Activated CD8-positive, alpha-beta T cell treated with anti-CD3 and anti-CD28 coated beads, Interleukin-2, amount 10 ng/mL, durations not matched to agents 7 days and 5 days (primary cell): ENCODE measurements around the gene STARD6. TPM values are rescaled to one million over a fixed set of nuclear protein-coding genes. Genes with fewer than 3 reads are reported as not detected.
"Not testable (repeated sequence)": the region's sequence is repeated elsewhere in the genome, so short reads cannot be mapped to it uniquely, and the experiment has no call there.

ENCODE experiments used
- ATAC-seq: fragments of 150-1000 bp; cut with Tn5 transposase; one replicate; pipeline ENCODE4 v1.10.0; 2021; ENCODE audit warnings: moderate library complexity
- CTCF ChIA-PET: fragments of 350-600 bp; sonication (Branson Sonifier 250); formaldehyde crosslinking; loops from one replicate; lab custom pipeline; 2021; ENCODE audit warnings: antibody characterized with exemption; lab: Charles Lee
- POLR2A ChIA-PET: fragments of 350-600 bp; sonication (Branson Sonifier 250); formaldehyde crosslinking; loops from one replicate; lab custom pipeline; 2021; ENCODE audit warnings: antibody characterized with exemption; lab: Charles Lee
- DNase-seq: peaks from one replicate; pipeline ENCODE4 v3.0.0-alpha.2; 2020
- H3K27ac Mint-ChIP-seq: one replicate; pipeline ENCODE4 v1.8.0; 2021; ENCODE audit warnings: mild to moderate bottlenecking, mixed read lengths
- H3K27me3 Mint-ChIP-seq: one replicate; pipeline ENCODE4 v1.8.0; 2021; ENCODE audit warnings: low read depth, mixed read lengths
- H3K36me3 Mint-ChIP-seq: one replicate; pipeline ENCODE4 v1.8.0; 2021; ENCODE audit warnings: low read depth, mixed read lengths
- H3K4me1 Mint-ChIP-seq: one replicate; pipeline ENCODE4 v1.8.0; 2021; ENCODE audit warnings: low read depth, mixed read lengths
- H3K4me3 Mint-ChIP-seq: one replicate; pipeline ENCODE4 v1.8.0; 2021; ENCODE audit warnings: mild to moderate bottlenecking, mixed read lengths
- H3K9me3 Mint-ChIP-seq: one replicate; pipeline ENCODE4 v1.8.0; 2022; ENCODE audit warnings: mixed read lengths; ENCODE audit not compliant: insufficient read depth
- total RNA-seq, 2 experiments: library from RNA; stranded (reverse); gene quantifications; one replicate each; pipeline ENCODE4 v1.2.3, GENCODE V29; 2021

Gene STARD6
- total RNA-seq, 2 experiments from 2014 or later: not detected

- peaks cover 21% of the 10 kb centered on the region for H3K4me1 Mint-ChIP-seq
- DNase-seq, ATAC-seq, H3K36me3 Mint-ChIP-seq, H3K27me3 Mint-ChIP-seq, H3K4me3 Mint-ChIP-seq, H3K9me3 Mint-ChIP-seq, H3K27ac Mint-ChIP-seq: not testable (repeated sequence)
- CTCF ChIA-PET: interaction anchor here (2.3 kb wide), 1 partner anchor 164 kb away, joined by 5 read pairs; no protein-coding TSS in a partner anchor
- POLR2A ChIA-PET: interaction anchor here (0.6 kb wide), 1 partner anchor 10 kb away, joined by 3 read pairs; no protein-coding TSS in a partner anchor
Measured at GRCh38 chr18:54386800-54387495, 29.3 kb upstream of the STARD6 start.

GRCh38 chr18:54386043-54386442 is 28.4 kb upstream of the STARD6 start:
- CTCF ChIA-PET: interaction anchor here (2.3 kb wide), 1 partner anchor 163 kb away, joined by 5 read pairs; no protein-coding TSS in a partner anchor
- Mint-ChIP-seq H3K4me1 (peaks cover 19% of the 10 kb centered on the region), H3K9me3 (no peaks in the 10 kb centered on the region), H3K36me3 (peaks cover 2% of the 10 kb centered on the region), H3K27ac (no peak overlapping the region), H3K4me3 (no peak overlapping the region), H3K27me3 (peaks cover 6% of the 10 kb centered on the region)
- POLR2A ChIA-PET: interaction anchor here (0.6 kb wide), 1 partner anchor 9 kb away, joined by 3 read pairs; no protein-coding TSS in a partner anchor
- ATAC-seq: no peak
- no peak for DNase-seq

GRCh38 chr18:54382733-54383252 is 25.1 kb upstream of the STARD6 start:
- no peaks in the 10 kb centered on the region for H3K9me3 Mint-ChIP-seq
- peaks cover 10% of the 10 kb centered on the region for H3K36me3 Mint-ChIP-seq
- H3K27me3 Mint-ChIP-seq: no peaks in the 10 kb centered on the region
- no peak overlapping the region for H3K27ac Mint-ChIP-seq
- H3K4me3 Mint-ChIP-seq: no peak overlapping the region
- ATAC-seq (no peak), DNase-seq (no peak)
- CTCF ChIA-PET: no interaction called here
- POLR2A ChIA-PET: no interaction called here
- H3K4me1 Mint-ChIP-seq: peaks cover 2% of the 10 kb centered on the region

- ATAC-seq (no peak), DNase-seq (no peak)
- ChIA-PET POLR2A (no interaction called here), CTCF (interaction anchor here (1.1 kb wide), 1 partner anchor 10 kb away, joined by 5 read pairs; no protein-coding TSS in a partner anchor)
- Mint-ChIP-seq H3K27me3 (no peaks in the 10 kb centered on the region), H3K4me3 (no peak overlapping the region), H3K36me3 (peaks cover 10% of the 10 kb centered on the region), H3K9me3 (no peaks in the 10 kb centered on the region), H3K4me1 (no peaks in the 10 kb centered on the region), H3K27ac (no peak overlapping the region)
Measured at GRCh38 chr18:54382076-54382475, 24.4 kb upstream of the STARD6 start.

GRCh38 chr18:54381640-54382039 is 24.0 kb upstream of the STARD6 start:
- H3K9me3 Mint-ChIP-seq: no peaks in the 10 kb centered on the region
- no peak overlapping the region for H3K4me3 Mint-ChIP-seq
- no peak overlapping the region for H3K27ac Mint-ChIP-seq
- POLR2A ChIA-PET: no interaction called here
- no peaks in the 10 kb centered on the region for H3K27me3 Mint-ChIP-seq
- CTCF ChIA-PET: interaction anchor here (0.9 to 1.1 kb wide), 2 partner anchors 11 to 24 kb away, joined by 4 to 5 read pairs; partner anchors contain the start of genes C18orf54 and STARD6
- peaks cover 11% of the 10 kb centered on the region for H3K36me3 Mint-ChIP-seq
- ATAC-seq: no peak
- no peaks in the 10 kb centered on the region for H3K4me1 Mint-ChIP-seq
- DNase-seq: no peak

- Mint-ChIP-seq H3K27ac (no peak overlapping the region), H3K4me1 (no peaks in the 10 kb centered on the region), H3K9me3 (no peaks in the 10 kb centered on the region), H3K4me3 (no peak overlapping the region), H3K36me3 (peaks cover 16% of the 10 kb centered on the region), H3K27me3 (no peaks in the 10 kb centered on the region)
- ChIA-PET POLR2A (no interaction called here), CTCF (interaction anchor here (1.8 kb wide), 1 partner anchor 21 kb away, joined by 5 read pairs; the partner anchor contains the start of genes C18orf54 and STARD6)
- ATAC-seq (no peak), DNase-seq (no peak)
Measured at GRCh38 chr18:54378057-54378456, 20.4 kb upstream of the STARD6 start.

- Mint-ChIP-seq H3K27me3 (no peaks in the 10 kb centered on the region), H3K9me3 (no peaks in the 10 kb centered on the region), H3K4me3 (no peak overlapping the region), H3K27ac (no peak overlapping the region), H3K4me1 (peaks cover 23% of the 10 kb centered on the region), H3K36me3 (peaks cover 29% of the 10 kb centered on the region)
- ATAC-seq (no peak), DNase-seq (no peak)
- POLR2A ChIA-PET: no interaction called here
- CTCF ChIA-PET: interaction anchor here (1.0 kb wide), 1 partner anchor 32 kb away, joined by 3 read pairs; no protein-coding TSS in a partner anchor
Measured at GRCh38 chr18:54360406-54360805, 2.7 kb upstream of the STARD6 start.

GRCh38 chr18:54359233-54359632 is 1.6 kb upstream of the STARD6 start:
- DNase-seq (no peak), ATAC-seq (no peak)
- Mint-ChIP-seq H3K36me3 (peaks cover 24% of the 10 kb centered on the region), H3K4me3 (peak overlapping the region; percentile 93), H3K9me3 (no peaks in the 10 kb centered on the region), H3K4me1 (peaks cover 23% of the 10 kb centered on the region), H3K27ac (no peak overlapping the region), H3K27me3 (peaks cover 3% of the 10 kb centered on the region)
- CTCF ChIA-PET: interaction anchor here (0.8 to 4.3 kb wide), 6 partner anchors 34 to 239 kb away, joined by 3 to 29 read pairs (median 4); partner anchors contain the start of gene POLI
- POLR2A ChIA-PET: interaction anchor here (3.2 kb wide), 1 partner anchor 89 kb away, joined by 33 read pairs; the partner anchor contains the start of gene POLI

GRCh38 chr18:54358495-54359040 is 910 bp upstream of the STARD6 start:
- peaks cover 3% of the 10 kb centered on the region for H3K27me3 Mint-ChIP-seq

GRCh38 chr18:54357082-54357659 is 487 bp downstream of the STARD6 start:
- no peaks in the 10 kb centered on the region for H3K9me3 Mint-ChIP-seq
- no peak for ATAC-seq
- ChIA-PET CTCF (interaction anchor here (0.8 to 4.9 kb wide), 24 partner anchors 8 to 315 kb away, joined by 3 to 34 read pairs (median 4); partner anchors contain the start of genes MBD2 and POLI), POLR2A (interaction anchor here (0.8 to 3.2 kb wide), 6 partner anchors 19 to 134 kb away, joined by 3 to 33 read pairs (median 6); partner anchors contain the start of genes MBD2 and POLI)
- peaks cover 4% of the 10 kb centered on the region for H3K27me3 Mint-ChIP-seq
- H3K4me1 Mint-ChIP-seq: peaks cover 23% of the 10 kb centered on the region
- peak overlapping the region; percentile 93 for H3K27ac Mint-ChIP-seq
- peaks cover 16% of the 10 kb centered on the region for H3K36me3 Mint-ChIP-seq
- peak overlapping the region; percentile 93 for H3K4me3 Mint-ChIP-seq
- DNase-seq: no peak

More at GRCh38 chr18:54358495-54359040, 910 bp upstream of the STARD6 start:
- no peaks in the 10 kb centered on the region for H3K9me3 Mint-ChIP-seq
- DNase-seq (no peak), ATAC-seq (peak; percentile 7)
- H3K27ac Mint-ChIP-seq: peak overlapping the region; percentile 93
- peaks cover 21% of the 10 kb centered on the region for H3K36me3 Mint-ChIP-seq
- CTCF ChIA-PET: interaction anchor here (0.8 to 4.9 kb wide), 10 partner anchors 32 to 246 kb away, joined by 3 to 34 read pairs (median 4); partner anchors contain the start of gene POLI
- H3K4me3 Mint-ChIP-seq: peak overlapping the region; percentile 93
- POLR2A ChIA-PET: interaction anchor here (1.0 to 3.2 kb wide), 4 partner anchors 31 to 135 kb away, joined by 5 to 33 read pairs (median 16); partner anchors contain the start of genes MBD2 and POLI
- H3K4me1 Mint-ChIP-seq: peaks cover 23% of the 10 kb centered on the region

- Mint-ChIP-seq H3K27me3 (peaks cover 35% of the 10 kb centered on the region), H3K9me3 (no peaks in the 10 kb centered on the region), H3K4me1 (no peaks in the 10 kb centered on the region), H3K4me3 (no peak overlapping the region), H3K36me3 (no peaks in the 10 kb centered on the region), H3K27ac (no peak overlapping the region)
- CTCF ChIA-PET: no interaction called here
- ATAC-seq (no peak), DNase-seq (no peak)
- POLR2A ChIA-PET: no interaction called here
Measured at GRCh38 chr18:54351186-54351585, 6.5 kb downstream of the STARD6 start.
